ENCODE results near the gene MYF5. TPM values are rescaled to one million over a fixed set of nuclear protein-coding genes. Genes with fewer than 3 reads are reported as not detected.

Gene MYF5
- total and polyA plus RNA-seq, 2 experiments from 2014 or later: not detected

DNA sequence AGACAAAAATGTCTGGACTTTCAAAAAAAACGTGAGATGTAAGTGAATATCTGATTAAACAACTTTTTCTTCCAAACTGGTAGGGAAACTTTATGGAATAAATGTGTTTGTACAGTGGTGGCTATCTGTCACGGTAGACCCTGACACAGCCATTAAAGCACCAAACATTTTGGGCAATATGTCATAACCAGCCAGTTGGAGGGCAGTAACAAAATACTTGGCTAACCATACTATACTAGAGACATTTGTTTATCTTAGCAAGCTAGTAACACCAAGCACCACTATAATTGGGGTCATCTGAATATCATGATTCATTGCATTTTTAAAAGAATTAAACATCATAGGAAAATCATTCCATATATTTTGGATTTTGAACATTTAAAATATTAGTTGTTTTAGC is 15.3 kb upstream of the MYF5 start:
- peak; percentile 5 for DNase-seq
- WGBS, 2 experiments (ENCODE audit: low coverage in 1 of 2, low lambda C conversion rate in 2 of 2, missing lambda C conversion rate in 2 of 2): 7 to 11% methylated on average over 2 of the region's 2 CpGs
- no peaks in the 10 kb centered on the region for H3K36me3 ChIP-seq (ENCODE audit: low read depth)
- no peak overlapping the region for H3K27ac ChIP-seq
- no peaks in the 10 kb centered on the region for H3K79me2 ChIP-seq (ENCODE audit: insufficient read depth)
- peaks cover 15% of the 10 kb centered on the region; the same call in 1 of the 2 replicates for H3F3A ChIP-seq (ENCODE audit: insufficient read depth)
- no peaks in the 10 kb centered on the region for H3K27me3 ChIP-seq (replicated peaks; ENCODE audit: insufficient read depth)
- no peaks in the 10 kb centered on the region for H3K9me3 ChIP-seq (ENCODE audit: low read depth)
- no peaks in the 10 kb centered on the region for H3K9me2 ChIP-seq (ENCODE audit: insufficient read depth)
- TF ChIP-seq EZH2phosphoT487 (IDR thresholded peaks at IDR 0.05; ENCODE audit: insufficient read depth, low read depth): no peak
- no peak for TF ChIP-seq EZH2 (IDR thresholded peaks at IDR 0.05; ENCODE audit: insufficient read depth, poor library complexity, severe bottlenecking)
- peaks cover 19% of the 10 kb centered on the region for H3K4me1 ChIP-seq (ENCODE audit: insufficient read depth)
- no peak overlapping the region for H3K4me2 ChIP-seq (ENCODE audit: unreplicated experiment)
- in situ Hi-C loops (cut with MboI): no loop called here
- peak overlapping the region; percentile 20; the same call in 1 of the 2 replicates for H2AFZ ChIP-seq
- H3K4me3 ChIP-seq: no peak overlapping the region
- no peaks in the 10 kb centered on the region for H4K20me1 ChIP-seq (ENCODE audit: insufficient read depth)
- H3K9ac ChIP-seq: no peak overlapping the region

DNA sequence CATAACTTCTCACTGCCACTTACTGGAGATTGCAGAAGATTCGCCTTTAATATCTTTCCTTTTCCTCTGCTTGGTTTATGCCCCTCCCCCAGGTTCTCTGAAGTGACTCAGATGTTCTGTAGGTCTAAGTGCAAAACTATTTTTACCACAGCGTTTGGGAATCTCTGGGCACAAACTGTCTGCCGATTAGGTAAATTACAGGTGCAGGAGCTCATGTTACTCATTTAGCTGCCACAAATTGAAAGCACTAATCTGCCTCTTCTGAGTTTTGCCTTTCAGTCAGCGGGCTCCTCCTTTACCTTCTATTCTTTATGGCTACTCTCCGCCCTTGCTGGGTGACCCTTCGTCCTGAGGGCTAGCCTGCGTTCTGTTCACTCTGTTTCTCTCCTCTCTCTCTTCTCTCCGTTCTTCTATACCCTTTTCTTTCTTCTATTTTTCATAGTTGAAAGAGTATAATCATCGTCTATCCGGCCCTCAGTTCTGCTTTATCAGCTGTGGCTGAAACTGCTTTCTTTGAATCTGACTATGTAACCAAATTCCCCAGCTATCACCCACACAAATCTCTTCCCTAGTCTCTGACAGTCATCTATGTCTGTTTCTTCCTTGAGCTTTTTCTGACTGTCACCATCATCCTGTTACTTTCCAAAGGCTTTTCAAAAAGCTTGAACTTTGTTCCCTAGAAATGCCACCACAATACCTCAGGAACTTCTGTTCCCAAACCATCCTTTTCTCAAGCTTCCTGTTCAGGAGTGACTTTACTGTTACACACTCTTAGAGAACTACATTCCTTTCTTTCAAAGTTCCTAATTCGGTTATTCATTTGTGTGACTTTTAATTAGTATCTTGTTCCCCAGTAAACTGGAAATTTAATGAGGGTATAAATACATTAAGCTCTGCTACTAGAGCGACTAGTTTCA is 13.6 kb upstream of the MYF5 start:
- H3F3A ChIP-seq (ENCODE audit: insufficient read depth): peaks cover 15% of the 10 kb centered on the region; the same call in 1 of the 2 replicates
- H3K79me2 ChIP-seq (ENCODE audit: insufficient read depth): no peaks in the 10 kb centered on the region
- no peaks in the 10 kb centered on the region for H3K9me3 ChIP-seq (ENCODE audit: low read depth)
- peak overlapping the region; percentile 34 for H3K27ac ChIP-seq
- H3K4me1 ChIP-seq (ENCODE audit: insufficient read depth): peaks cover 16% of the 10 kb centered on the region
- DNase-seq: peak; percentile 82
- no peaks in the 10 kb centered on the region for H3K9me2 ChIP-seq (ENCODE audit: insufficient read depth)
- H3K9ac ChIP-seq: peak overlapping the region; percentile 37; the same call in 1 of the 2 replicates
- H3K4me3 ChIP-seq: peak overlapping the region; percentile 58
- in situ Hi-C loops (cut with MboI): no loop called here
- H3K4me2 ChIP-seq (ENCODE audit: unreplicated experiment): peak overlapping the region; percentile 88
- TF ChIP-seq EZH2phosphoT487 (IDR thresholded peaks at IDR 0.05; ENCODE audit: insufficient read depth, low read depth) (no peak), EZH2 (IDR thresholded peaks at IDR 0.05; ENCODE audit: insufficient read depth, poor library complexity, severe bottlenecking) (no peak)
- WGBS, 2 experiments (ENCODE audit: low coverage in 1 of 2, low lambda C conversion rate in 2 of 2, missing lambda C conversion rate in 2 of 2): 47 to 49% methylated on average over 12 of the region's 12 CpGs
- H3K27me3 ChIP-seq (replicated peaks; ENCODE audit: insufficient read depth): no peaks in the 10 kb centered on the region
- no peaks in the 10 kb centered on the region for H4K20me1 ChIP-seq (ENCODE audit: insufficient read depth)
- H3K36me3 ChIP-seq (ENCODE audit: low read depth): no peaks in the 10 kb centered on the region
- peak overlapping the region; percentile 80 for H2AFZ ChIP-seq

DNA sequence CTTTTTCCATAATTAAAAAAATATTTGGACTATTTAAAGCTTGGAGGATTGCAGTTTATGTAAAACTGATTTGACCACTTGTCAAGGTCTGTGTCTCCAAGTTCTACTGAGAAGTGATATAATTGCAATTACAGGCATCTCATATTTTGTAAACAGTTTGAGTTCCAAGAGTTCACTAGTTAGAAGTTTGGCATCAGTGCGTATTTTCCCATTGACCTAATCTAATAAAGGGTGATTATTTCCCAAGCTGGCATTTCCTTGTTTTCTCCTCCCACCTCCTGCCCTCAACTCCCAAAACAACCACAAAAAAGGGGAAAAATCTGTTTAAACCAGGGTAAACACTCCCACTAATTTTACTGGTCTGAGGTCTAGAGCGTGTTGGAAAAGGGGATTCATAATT is 12.3 kb upstream of the MYF5 start:
- no peak overlapping the region for H3K27ac ChIP-seq
- H3K4me1 ChIP-seq (ENCODE audit: insufficient read depth): peaks cover 15% of the 10 kb centered on the region
- no peaks in the 10 kb centered on the region for H3K27me3 ChIP-seq (replicated peaks; ENCODE audit: insufficient read depth)
- H3K4me2 ChIP-seq (ENCODE audit: unreplicated experiment): no peak overlapping the region
- no peaks in the 10 kb centered on the region for H4K20me1 ChIP-seq (ENCODE audit: insufficient read depth)
- H3K79me2 ChIP-seq (ENCODE audit: insufficient read depth): no peaks in the 10 kb centered on the region
- no peak for TF ChIP-seq EZH2 (IDR thresholded peaks at IDR 0.05; ENCODE audit: insufficient read depth, poor library complexity, severe bottlenecking)
- TF ChIP-seq EZH2phosphoT487 (IDR thresholded peaks at IDR 0.05; ENCODE audit: insufficient read depth, low read depth): no peak
- no peak for DNase-seq
- 65% methylated on average over 2 of the region's 2 CpGs for WGBS, 2 experiments (ENCODE audit: low coverage in 1 of 2, low lambda C conversion rate in 2 of 2, missing lambda C conversion rate in 2 of 2)
- no peak overlapping the region for H3K4me3 ChIP-seq
- no peaks in the 10 kb centered on the region for H3K36me3 ChIP-seq (ENCODE audit: low read depth)
- no peaks in the 10 kb centered on the region for H3K9me2 ChIP-seq (ENCODE audit: insufficient read depth)
- peaks cover 15% of the 10 kb centered on the region; the same call in 1 of the 2 replicates for H3F3A ChIP-seq (ENCODE audit: insufficient read depth)
- in situ Hi-C loops (cut with MboI): no loop called here
- H3K9me3 ChIP-seq (ENCODE audit: low read depth): no peaks in the 10 kb centered on the region
- H3K9ac ChIP-seq: no peak overlapping the region
- no peak overlapping the region for H2AFZ ChIP-seq

DNA sequence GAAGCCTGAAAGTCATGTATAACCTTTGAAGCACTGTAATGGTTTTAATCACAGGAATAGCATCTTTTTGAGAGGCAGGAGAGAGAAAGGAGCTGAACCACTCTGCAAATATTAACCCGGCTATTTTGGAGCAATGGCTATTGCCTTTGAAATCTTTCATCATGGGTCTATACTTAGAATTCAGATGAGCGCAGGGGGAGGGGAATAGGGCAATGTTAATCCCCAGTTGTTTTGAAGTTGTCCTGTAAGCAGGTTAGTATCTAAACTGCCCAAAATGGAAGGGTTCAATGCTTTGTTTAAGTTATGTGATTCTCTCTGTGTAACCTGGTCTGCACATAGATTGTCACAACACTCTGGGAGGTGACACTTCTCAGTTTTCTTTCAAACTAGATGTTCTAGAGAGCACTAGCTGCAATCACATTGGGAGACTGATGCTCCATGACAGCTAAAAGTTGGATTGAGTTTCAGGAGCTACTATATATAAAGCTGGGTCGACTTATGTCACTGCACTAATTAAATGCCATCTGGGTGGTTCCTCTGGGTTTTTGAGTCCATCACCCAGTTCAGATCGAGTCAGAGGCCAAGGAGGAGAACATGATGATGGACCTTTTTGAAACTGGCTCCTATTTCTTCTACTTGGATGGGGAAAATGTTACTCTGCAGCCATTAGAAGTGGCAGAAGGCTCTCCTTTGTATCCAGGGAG is 9.4 kb upstream of the MYF5 start, which contains the start of gene MYF6:
Gene MYF6, plus strand, starts transcription at position 509 of the 704 bp plus-strand sequence. Its CDS starts 86 bp downstream, at position 595.
- no peak within 1 kb of the TSS for H3K4me2 ChIP-seq (ENCODE audit: unreplicated experiment)
- in situ Hi-C loops (cut with MboI): no loop called here
- H3K27me3 ChIP-seq (replicated peaks; ENCODE audit: insufficient read depth): no peaks in the 10 kb centered on the region
- H3K4me1 ChIP-seq (ENCODE audit: insufficient read depth): peaks cover 13% of the 10 kb centered on the region
- peaks cover 14% of the 10 kb centered on the region; the same call in 1 of the 2 replicates for H3F3A ChIP-seq (ENCODE audit: insufficient read depth)
- TF ChIP-seq EZH2 (IDR thresholded peaks at IDR 0.05; ENCODE audit: insufficient read depth, poor library complexity, severe bottlenecking): no peak
- TF ChIP-seq EZH2phosphoT487 (IDR thresholded peaks at IDR 0.05; ENCODE audit: insufficient read depth, low read depth): no peak
- H3K9me2 ChIP-seq (ENCODE audit: insufficient read depth): no peaks in the 10 kb centered on the region
- H3K9me3 ChIP-seq (ENCODE audit: low read depth): no peaks in the 10 kb centered on the region
- WGBS, 2 experiments (ENCODE audit: low coverage in 1 of 2, low lambda C conversion rate in 2 of 2, missing lambda C conversion rate in 2 of 2): 67 to 73% methylated on average over 4 of the region's 4 CpGs
- H3K9ac ChIP-seq: no peak within 1 kb of the TSS
- no peak within 1 kb of the TSS for H3K4me3 ChIP-seq
- no peak within 1 kb of the TSS for H3K27ac ChIP-seq
- H2AFZ ChIP-seq: no peak within 1 kb of the TSS
- H3K36me3 ChIP-seq (ENCODE audit: low read depth): no peaks in the 10 kb centered on the region
- no peaks in the 10 kb centered on the region for H3K79me2 ChIP-seq (ENCODE audit: insufficient read depth)
- DNase-seq: no peak
- no peaks in the 10 kb centered on the region for H4K20me1 ChIP-seq (ENCODE audit: insufficient read depth)
